GM19351 (cell line): Measurements from ENCODE around the gene SP5.
"Not testable (repeated sequence)": the region's sequence is repeated elsewhere in the genome, so short reads cannot be mapped to it uniquely, and the experiment has no call there.

Source experiments
- ATAC-seq: cut with Tn5 transposase; IDR thresholded peaks from one replicate; pipeline ENCODE4 v1.9.1; 2021; ENCODE audit warnings: mild to moderate bottlenecking, moderate library complexity; ENCODE audit not compliant: unreplicated experiment

The SP5 gene

GRCh38 chr2:170737406-170737805, 22.3 kb downstream of the SP5 start:
- ATAC-seq = no peak

- no peak for ATAC-seq
Observed at GRCh38 chr2:170737821-170738220, 22.7 kb downstream of the SP5 start.

GRCh38 chr2:170739048-170739447, 23.9 kb downstream of the SP5 start:
- no peak for ATAC-seq

- no peak for ATAC-seq
Observed at GRCh38 chr2:170739507-170740046, 24.4 kb downstream of the SP5 start.

- no peak for ATAC-seq
Observed at GRCh38 chr2:170740660-170741059, 25.5 kb downstream of the SP5 start.

- ATAC-seq = no peak
Observed at GRCh38 chr2:170742000-170742399, 26.9 kb downstream of the SP5 start.

GRCh38 chr2:170742896-170743529, 27.9 kb downstream of the SP5 start:
- no peak for ATAC-seq

GRCh38 chr2:170743530-170744239, 28.5 kb downstream of the SP5 start:
- no peak for ATAC-seq

- no peak for ATAC-seq
Observed at GRCh38 chr2:170744248-170745002, 29.3 kb downstream of the SP5 start.

- no peak for ATAC-seq
Observed at GRCh38 chr2:170745305-170745704, 30.2 kb downstream of the SP5 start.

GRCh38 chr2:170747921-170748320, 32.8 kb downstream of the SP5 start:
- no peak for ATAC-seq

GRCh38 chr2:170751555-170751954, 36.4 kb downstream of the SP5 start:
- ATAC-seq = not testable (repeated sequence)

GRCh38 chr2:170761572-170761971, 46.4 kb downstream of the SP5 start:
- ATAC-seq = no peak

- no peak for ATAC-seq
Observed at GRCh38 chr2:170762760-170763159, 47.6 kb downstream of the SP5 start.

- ATAC-seq = no peak
Observed at GRCh38 chr2:170763232-170763631, 48.1 kb downstream of the SP5 start.

- ATAC-seq = no peak
Observed at GRCh38 chr2:170764880-170765261, 49.7 kb downstream of the SP5 start.

GRCh38 chr2:170766693-170767092, 51.6 kb downstream of the SP5 start:
- no peak for ATAC-seq
